ENCODE data around the gene ACTL7A. TPM values are rescaled to one million over a fixed set of nuclear protein-coding genes. Genes with fewer than 3 reads are reported as not detected.
A peak's percentile ranks its signal among the peaks of the same experiment; 100 is the strongest.

Gene ACTL7A
- total and polyA plus RNA-seq, 2 of the 13 experiments (the other 11 are each of a cell fraction or from before 2014, with no cell fraction given) = not detected

DNA sequence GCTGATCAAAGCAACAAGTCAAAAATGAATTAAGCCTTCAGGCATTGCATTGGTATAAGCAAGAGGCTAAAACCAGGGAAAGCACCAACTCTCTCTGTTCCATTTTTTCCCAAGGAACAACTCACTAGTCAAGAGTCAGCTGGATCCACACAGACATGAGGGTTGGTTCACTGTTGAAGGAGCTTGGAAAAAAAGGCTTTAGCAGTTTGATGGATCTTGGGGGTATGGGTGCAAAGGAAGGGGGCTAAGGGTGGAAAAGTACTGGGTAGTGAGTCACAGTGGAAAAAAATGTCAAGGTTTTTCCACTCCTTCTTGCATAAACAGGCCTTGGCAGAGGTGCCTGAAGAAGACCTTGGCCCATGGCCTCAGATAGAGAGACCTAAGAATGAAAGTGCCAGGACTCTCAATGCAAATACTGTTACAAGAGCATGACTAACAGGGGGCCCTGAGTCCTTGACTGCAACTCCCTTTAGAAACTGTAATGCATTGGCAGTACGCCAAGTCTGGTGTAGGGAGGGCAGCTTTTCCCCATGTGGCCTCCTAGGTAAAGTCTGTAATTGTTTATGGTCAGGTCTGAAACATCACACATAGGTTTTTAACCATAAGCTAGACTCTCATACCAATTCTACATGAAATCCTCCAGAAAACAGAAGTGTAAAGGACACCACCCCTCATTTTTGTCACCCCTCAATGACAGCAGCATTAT, 23.7 kb downstream of the ACTL7A start (continued):
- TF ChIP-seq, protein P1, sequence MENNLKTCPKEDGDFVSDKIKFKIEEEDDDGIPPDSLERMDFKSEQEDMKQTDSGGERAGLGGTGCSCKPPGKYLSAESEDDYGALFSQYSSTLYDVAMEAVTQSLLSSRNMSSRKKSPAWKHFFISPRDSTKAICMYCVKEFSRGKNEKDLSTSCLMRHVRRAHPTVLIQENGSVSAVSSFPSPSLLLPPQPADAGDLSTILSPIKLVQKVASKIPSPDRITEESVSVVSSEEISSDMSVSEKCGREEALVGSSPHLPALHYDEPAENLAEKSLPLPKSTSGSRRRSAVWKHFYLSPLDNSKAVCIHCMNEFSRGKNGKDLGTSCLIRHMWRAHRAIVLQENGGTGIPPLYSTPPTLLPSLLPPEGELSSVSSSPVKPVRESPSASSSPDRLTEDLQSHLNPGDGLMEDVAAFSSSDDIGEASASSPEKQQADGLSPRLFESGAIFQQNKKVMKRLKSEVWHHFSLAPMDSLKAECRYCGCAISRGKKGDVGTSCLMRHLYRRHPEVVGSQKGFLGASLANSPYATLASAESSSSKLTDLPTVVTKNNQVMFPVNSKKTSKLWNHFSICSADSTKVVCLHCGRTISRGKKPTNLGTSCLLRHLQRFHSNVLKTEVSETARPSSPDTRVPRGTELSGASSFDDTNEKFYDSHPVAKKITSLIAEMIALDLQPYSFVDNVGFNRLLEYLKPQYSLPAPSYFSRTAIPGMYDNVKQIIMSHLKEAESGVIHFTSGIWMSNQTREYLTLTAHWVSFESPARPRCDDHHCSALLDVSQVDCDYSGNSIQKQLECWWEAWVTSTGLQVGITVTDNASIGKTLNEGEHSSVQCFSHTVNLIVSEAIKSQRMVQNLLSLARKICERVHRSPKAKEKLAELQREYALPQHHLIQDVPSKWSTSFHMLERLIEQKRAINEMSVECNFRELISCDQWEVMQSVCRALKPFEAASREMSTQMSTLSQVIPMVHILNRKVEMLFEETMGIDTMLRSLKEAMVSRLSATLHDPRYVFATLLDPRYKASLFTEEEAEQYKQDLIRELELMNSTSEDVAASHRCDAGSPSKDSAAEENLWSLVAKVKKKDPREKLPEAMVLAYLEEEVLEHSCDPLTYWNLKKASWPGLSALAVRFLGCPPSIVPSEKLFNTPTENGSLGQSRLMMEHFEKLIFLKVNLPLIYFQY (CRISPR knock-in tag; IDR thresholded peaks at IDR 0.05; ENCODE audit: borderline replicate concordance) = peak; percentile 62; the same call in 1 of the 2 replicates
- TF ChIP-seq TAF1 (CRISPR knock-in tag; IDR thresholded peaks at IDR 0.05) (peak; percentile 82), HCFC1 (IDR thresholded peaks at IDR 0.05; ENCODE audit: low read depth, low read length) (no peak), ZNF83 (CRISPR knock-in tag; IDR thresholded peaks at IDR 0.05; ENCODE audit: borderline replicate concordance) (no peak), FOXM1 (CRISPR knock-in tag; IDR thresholded peaks at IDR 0.05) (no peak)
- TF ChIP-seq, protein P2, sequence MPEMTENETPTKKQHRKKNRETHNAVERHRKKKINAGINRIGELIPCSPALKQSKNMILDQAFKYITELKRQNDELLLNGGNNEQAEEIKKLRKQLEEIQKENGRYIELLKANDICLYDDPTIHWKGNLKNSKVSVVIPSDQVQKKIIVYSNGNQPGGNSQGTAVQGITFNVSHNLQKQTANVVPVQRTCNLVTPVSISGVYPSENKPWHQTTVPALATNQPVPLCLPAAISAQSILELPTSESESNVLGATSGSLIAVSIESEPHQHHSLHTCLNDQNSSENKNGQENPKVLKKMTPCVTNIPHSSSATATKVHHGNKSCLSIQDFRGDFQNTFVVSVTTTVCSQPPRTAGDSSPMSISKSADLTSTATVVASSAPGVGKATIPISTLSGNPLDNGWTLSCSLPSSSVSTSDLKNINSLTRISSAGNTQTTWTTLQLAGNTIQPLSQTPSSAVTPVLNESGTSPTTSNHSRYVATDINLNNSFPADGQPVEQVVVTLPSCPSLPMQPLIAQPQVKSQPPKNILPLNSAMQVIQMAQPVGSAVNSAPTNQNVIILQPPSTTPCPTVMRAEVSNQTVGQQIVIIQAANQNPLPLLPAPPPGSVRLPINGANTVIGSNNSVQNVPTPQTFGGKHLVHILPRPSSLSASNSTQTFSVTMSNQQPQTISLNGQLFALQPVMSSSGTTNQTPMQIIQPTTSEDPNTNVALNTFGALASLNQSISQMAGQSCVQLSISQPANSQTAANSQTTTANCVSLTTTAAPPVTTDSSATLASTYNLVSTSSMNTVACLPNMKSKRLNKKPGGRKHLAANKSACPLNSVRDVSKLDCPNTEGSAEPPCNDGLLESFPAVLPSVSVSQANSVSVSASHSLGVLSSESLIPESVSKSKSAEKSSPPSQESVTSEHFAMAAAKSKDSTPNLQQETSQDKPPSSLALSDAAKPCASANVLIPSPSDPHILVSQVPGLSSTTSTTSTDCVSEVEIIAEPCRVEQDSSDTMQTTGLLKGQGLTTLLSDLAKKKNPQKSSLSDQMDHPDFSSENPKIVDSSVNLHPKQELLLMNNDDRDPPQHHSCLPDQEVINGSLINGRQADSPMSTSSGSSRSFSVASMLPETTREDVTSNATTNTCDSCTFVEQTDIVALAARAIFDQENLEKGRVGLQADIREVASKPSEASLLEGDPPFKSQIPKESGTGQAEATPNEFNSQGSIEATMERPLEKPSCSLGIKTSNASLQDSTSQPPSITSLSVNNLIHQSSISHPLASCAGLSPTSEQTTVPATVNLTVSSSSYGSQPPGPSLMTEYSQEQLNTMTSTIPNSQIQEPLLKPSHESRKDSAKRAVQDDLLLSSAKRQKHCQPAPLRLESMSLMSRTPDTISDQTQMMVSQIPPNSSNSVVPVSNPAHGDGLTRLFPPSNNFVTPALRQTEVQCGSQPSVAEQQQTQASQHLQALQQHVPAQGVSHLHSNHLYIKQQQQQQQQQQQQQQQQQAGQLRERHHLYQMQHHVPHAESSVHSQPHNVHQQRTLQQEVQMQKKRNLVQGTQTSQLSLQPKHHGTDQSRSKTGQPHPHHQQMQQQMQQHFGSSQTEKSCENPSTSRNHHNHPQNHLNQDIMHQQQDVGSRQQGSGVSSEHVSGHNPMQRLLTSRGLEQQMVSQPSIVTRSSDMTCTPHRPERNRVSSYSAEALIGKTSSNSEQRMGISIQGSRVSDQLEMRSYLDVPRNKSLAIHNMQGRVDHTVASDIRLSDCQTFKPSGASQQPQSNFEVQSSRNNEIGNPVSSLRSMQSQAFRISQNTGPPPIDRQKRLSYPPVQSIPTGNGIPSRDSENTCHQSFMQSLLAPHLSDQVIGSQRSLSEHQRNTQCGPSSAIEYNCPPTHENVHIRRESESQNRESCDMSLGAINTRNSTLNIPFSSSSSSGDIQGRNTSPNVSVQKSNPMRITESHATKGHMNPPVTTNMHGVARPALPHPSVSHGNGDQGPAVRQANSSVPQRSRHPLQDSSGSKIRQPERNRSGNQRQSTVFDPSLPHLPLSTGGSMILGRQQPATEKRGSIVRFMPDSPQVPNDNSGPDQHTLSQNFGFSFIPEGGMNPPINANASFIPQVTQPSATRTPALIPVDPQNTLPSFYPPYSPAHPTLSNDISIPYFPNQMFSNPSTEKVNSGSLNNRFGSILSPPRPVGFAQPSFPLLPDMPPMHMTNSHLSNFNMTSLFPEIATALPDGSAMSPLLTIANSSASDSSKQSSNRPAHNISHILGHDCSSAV (CRISPR knock-in tag; IDR thresholded peaks at IDR 0.05; ENCODE audit: borderline replicate concordance) = no peak
- TF ChIP-seq, protein P3, sequence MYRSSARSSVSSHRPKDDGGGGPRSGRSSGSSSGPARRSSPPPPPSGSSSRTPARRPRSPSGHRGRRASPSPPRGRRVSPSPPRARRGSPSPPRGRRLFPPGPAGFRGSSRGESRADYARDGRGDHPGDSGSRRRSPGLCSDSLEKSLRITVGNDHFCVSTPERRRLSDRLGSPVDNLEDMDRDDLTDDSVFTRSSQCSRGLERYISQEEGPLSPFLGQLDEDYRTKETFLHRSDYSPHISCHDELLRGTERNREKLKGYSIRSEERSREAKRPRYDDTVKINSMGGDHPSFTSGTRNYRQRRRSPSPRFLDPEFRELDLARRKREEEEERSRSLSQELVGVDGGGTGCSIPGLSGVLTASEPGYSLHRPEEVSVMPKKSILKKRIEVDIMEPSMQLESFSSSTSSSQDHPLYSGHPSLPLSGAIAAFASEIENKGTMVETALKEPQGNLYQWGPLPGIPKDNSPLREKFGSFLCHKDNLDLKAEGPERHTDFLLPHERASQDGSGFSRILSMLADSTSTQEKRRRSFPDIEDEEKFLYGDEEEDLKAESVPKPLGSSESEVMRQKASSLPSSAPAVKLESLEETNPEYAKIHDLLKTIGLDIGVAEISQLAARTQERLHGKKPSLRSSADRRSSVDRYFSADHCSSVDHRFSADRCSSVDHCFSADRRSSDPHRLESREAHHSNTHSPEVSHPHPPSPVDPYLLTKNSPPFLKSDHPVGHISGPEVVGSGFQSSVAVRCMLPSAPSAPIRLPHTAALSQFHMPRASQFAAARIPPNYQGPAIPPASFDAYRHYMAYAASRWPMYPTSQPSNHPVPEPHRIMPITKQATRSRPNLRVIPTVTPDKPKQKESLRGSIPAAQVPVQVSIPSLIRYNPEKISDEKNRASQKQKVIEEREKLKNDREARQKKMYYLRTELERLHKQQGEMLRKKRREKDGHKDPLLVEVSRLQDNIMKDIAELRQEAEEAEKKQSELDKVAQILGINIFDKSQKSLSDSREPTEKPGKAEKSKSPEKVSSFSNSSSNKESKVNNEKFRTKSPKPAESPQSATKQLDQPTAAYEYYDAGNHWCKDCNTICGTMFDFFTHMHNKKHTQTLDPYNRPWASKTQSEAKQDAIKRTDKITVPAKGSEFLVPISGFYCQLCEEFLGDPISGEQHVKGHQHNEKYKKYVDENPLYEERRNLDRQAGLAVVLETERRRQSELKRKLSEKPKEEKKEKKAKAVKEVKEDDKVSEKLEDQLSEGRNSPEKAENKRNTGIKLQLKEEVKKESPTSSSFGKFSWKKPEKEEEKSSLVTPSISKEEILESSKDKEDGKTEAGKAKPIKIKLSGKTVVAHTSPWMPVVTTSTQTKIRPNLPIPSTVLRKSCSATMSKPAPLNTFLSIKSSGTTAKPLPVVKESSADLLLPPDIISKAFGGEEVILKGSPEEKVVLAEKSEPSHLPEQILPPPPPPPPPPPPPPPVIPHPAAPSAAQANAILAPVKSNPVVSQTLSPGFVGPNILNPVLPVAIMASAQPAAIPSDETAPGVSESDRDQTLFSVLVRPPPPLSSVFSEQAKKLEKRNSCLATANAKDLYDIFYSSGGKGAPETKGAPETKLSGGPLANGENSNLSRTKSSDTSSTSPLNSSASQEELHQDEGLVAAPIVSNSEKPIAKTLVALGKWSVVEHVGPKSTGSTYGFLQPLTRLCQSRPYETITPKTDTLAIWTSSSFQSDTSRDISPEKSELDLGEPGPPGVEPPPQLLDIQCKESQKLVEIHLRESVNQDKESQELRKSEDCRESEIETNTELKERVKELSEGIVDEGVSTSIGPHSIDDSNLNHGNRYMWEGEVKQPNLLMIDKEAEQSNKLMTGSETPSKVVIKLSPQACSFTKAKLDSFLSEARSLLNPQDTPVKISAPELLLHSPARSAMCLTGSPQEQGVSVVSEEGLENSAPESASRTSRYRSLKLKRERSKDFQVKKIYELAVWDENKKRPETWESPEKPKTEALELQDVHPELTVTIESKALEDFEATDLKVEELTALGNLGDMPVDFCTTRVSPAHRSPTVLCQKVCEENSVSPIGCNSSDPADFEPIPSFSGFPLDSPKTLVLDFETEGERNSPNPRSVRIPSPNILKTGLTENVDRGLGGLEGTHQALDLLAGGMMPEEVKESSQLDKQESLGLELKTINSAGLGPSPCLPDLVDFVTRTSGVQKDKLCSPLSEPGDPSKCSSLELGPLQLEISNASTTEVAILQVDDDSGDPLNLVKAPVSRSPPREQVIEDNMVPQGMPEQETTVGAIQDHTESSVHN (CRISPR knock-in tag; IDR thresholded peaks at IDR 0.05) = no peak

All from HepG2 (cell line).